HEK293T (cell line): ENCODE data around the gene ABHD4.

ENCODE experiments used
- CTCF ChIA-PET: fragments of 350-600 bp; formaldehyde crosslinking; extraction: SDS; loops from one replicate; lab custom pipeline; 2021; ENCODE audit warnings: antibody characterized with exemption, inconsistent platforms; lab: Yijun Ruan, JAX
- POLR2A ChIA-PET: fragments of 350-600 bp; formaldehyde crosslinking; extraction: SDS; loops from one replicate; lab custom pipeline; 2020; ENCODE audit warnings: antibody characterized with exemption, inconsistent platforms; lab: Yijun Ruan, JAX
- DNase-seq: peaks from one replicate; pipeline ENCODE4 v3.0.0; 2012; ENCODE audit warnings: mixed read lengths; ENCODE audit errors: extremely low spot score
- ARNT ChIP-seq: fragments of 450-650 bp; IDR thresholded peaks from 2 replicates; pipeline ENCODE4 v1.6.1; 2017; ENCODE audit warnings: mild to moderate bottlenecking
- BHLHE40 ChIP-seq: fragments of 450-650 bp; IDR thresholded peaks from 2 replicates; pipeline ENCODE4 v1.6.1; 2016; ENCODE audit warnings: mild to moderate bottlenecking, moderate library complexity, borderline replicate concordance
- CTBP1 ChIP-seq: fragments of 450-650 bp; IDR thresholded peaks from 2 replicates; pipeline ENCODE4 v1.6.1; 2016; ENCODE audit warnings: borderline replicate concordance
- ELF4 ChIP-seq: fragments of 450-650 bp; IDR thresholded peaks from 2 replicates; pipeline ENCODE4 v1.6.1; 2017; ENCODE audit warnings: antibody characterized with exemption
- FOXA1 ChIP-seq: fragments of 450-650 bp; IDR thresholded peaks from 2 replicates; pipeline ENCODE4 v1.6.1; 2016; ENCODE audit warnings: mild to moderate bottlenecking
- FOXK2 ChIP-seq: fragments of 450-650 bp; IDR thresholded peaks from 2 replicates; pipeline ENCODE4 v1.6.1; 2016; ENCODE audit warnings: mild to moderate bottlenecking
- FOXM1 ChIP-seq: fragments of 450-650 bp; IDR thresholded peaks from 2 replicates; pipeline ENCODE4 v1.6.1; 2017; ENCODE audit warnings: mild to moderate bottlenecking, borderline replicate concordance
- HDGF ChIP-seq: fragments of 450-650 bp; IDR thresholded peaks from 2 replicates; pipeline ENCODE4 v1.6.1; 2017; ENCODE audit warnings: antibody characterized with exemption, borderline replicate concordance
- L3MBTL2 ChIP-seq: fragments of 450-650 bp; conservative IDR thresholded peaks from 2 replicates; pipeline ENCODE4 v1.6.1; 2016; ENCODE audit warnings: mild to moderate bottlenecking
- LEF1 ChIP-seq: fragments of 450-650 bp; IDR thresholded peaks from 2 replicates; pipeline ENCODE4 v1.6.1; 2017; ENCODE audit warnings: mild to moderate bottlenecking, borderline replicate concordance
- NFRKB ChIP-seq: fragments of 450-650 bp; IDR thresholded peaks from 2 replicates; pipeline ENCODE4 v1.6.1; 2016; ENCODE audit warnings: mild to moderate bottlenecking, moderate library complexity
- PKNOX1 ChIP-seq: fragments of 450-650 bp; IDR thresholded peaks from 2 replicates; pipeline ENCODE4 v1.6.1; 2016
- SP1 ChIP-seq: fragments of 450-650 bp; IDR thresholded peaks from 2 replicates; pipeline ENCODE4 v1.6.1; 2017
- SUZ12 ChIP-seq: fragments of 450-650 bp; IDR thresholded peaks from 2 replicates; pipeline ENCODE4 v1.6.1; 2016; ENCODE audit warnings: mild to moderate bottlenecking
- TARDBP ChIP-seq: fragments of 450-650 bp; IDR thresholded peaks from 2 replicates; pipeline ENCODE4 v1.6.1; 2016
- ZNF384 ChIP-seq: fragments of 450-650 bp; IDR thresholded peaks from 2 replicates; pipeline ENCODE4 v1.6.1; 2016

Gene ABHD4

GRCh38 chr14:22566845-22567244, 31.3 kb upstream of the ABHD4 start:
- ChIA-PET POLR2A (no interaction called here), CTCF (interaction anchor here (0.5 to 1.6 kb wide), 3 partner anchors 86 to 177 kb away, joined by 3 to 4 read pairs (median 3); no protein-coding TSS in a partner anchor)
- DNase-seq, result no peak
- TF ChIP-seq L3MBTL2 (no peak), ELF4 (no peak), CTBP1 (no peak), HDGF (no peak), PKNOX1 (no peak), FOXA1 (no peak), NFRKB (no peak), BHLHE40 (no peak), SP1 (no peak), SUZ12 (no peak), FOXK2 (no peak), LEF1 (no peak), FOXM1 (no peak), ZNF384 (no peak), TARDBP (no peak), ARNT (no peak)

- ChIA-PET CTCF (interaction anchor here (0.5 to 1.6 kb wide), 4 partner anchors 11 to 177 kb away, joined by 3 to 5 read pairs (median 4); no protein-coding TSS in a partner anchor), POLR2A (no interaction called here)
- TF ChIP-seq ZNF384, result no peak
- TF ChIP-seq FOXM1, result no peak
- no peak for TF ChIP-seq BHLHE40
- no peak for TF ChIP-seq SP1
- TF ChIP-seq FOXK2, result no peak
- no peak for TF ChIP-seq HDGF
- TF ChIP-seq SUZ12, result no peak
- TF ChIP-seq L3MBTL2, result no peak
- no peak for TF ChIP-seq TARDBP
- no peak for TF ChIP-seq CTBP1
- TF ChIP-seq FOXA1, result no peak
- TF ChIP-seq ARNT, result no peak
- no peak for TF ChIP-seq ELF4
- no peak for TF ChIP-seq NFRKB
- no peak for DNase-seq
Measured at GRCh38 chr14:22567437-22567836, 30.7 kb upstream of the ABHD4 start.

GRCh38 chr14:22569106-22569736, 28.9 kb upstream of the ABHD4 start:
- DNase-seq, result no peak
- ChIA-PET POLR2A (no interaction called here), CTCF (interaction anchor here (0.8 to 3.6 kb wide), 7 partner anchors 9 to 90 kb away, joined by 3 to 47 read pairs (median 6); no protein-coding TSS in a partner anchor)
- TF ChIP-seq ELF4, result no peak
- no peak for TF ChIP-seq CTBP1
- no peak for TF ChIP-seq FOXA1
- TF ChIP-seq FOXK2, result no peak
- no peak for TF ChIP-seq ARNT
- no peak for TF ChIP-seq LEF1
- no peak for TF ChIP-seq TARDBP
- TF ChIP-seq FOXM1, result no peak
- no peak for TF ChIP-seq L3MBTL2
- TF ChIP-seq HDGF, result no peak
- TF ChIP-seq SUZ12, result no peak
- no peak for TF ChIP-seq NFRKB
- TF ChIP-seq ZNF384, result no peak
- no peak for TF ChIP-seq BHLHE40
- no peak for TF ChIP-seq SP1
- TF ChIP-seq PKNOX1, result no peak

- CTCF ChIA-PET, result interaction anchor here (0.6 to 3.6 kb wide), 23 partner anchors 9 to 388 kb away, joined by 3 to 47 read pairs (median 4); partner anchors contain the start of gene DAD1
- POLR2A ChIA-PET, result interaction anchor here (1.0 to 3.4 kb wide), 3 partner anchors 10 to 84 kb away, joined by 3 to 23 read pairs (median 3); partner anchors contain the start of gene DAD1
- TF ChIP-seq FOXK2 (no peak), ARNT (no peak), ELF4 (no peak), HDGF (no peak), SP1 (no peak), ZNF384 (no peak), NFRKB (no peak), SUZ12 (no peak), FOXM1 (no peak), PKNOX1 (no peak), TARDBP (no peak), BHLHE40 (no peak), L3MBTL2 (no peak), FOXA1 (no peak), LEF1 (no peak), CTBP1 (no peak)
- no peak for DNase-seq
Measured at GRCh38 chr14:22569737-22570131, 28.4 kb upstream of the ABHD4 start.

GRCh38 chr14:22570132-22570949, 27.8 kb upstream of the ABHD4 start:
- ChIA-PET CTCF (interaction anchor here (0.6 to 3.6 kb wide), 28 partner anchors 10 to 1912 kb away, joined by 3 to 47 read pairs (median 4); partner anchors contain the start of gene DAD1), POLR2A (interaction anchor here (1.0 to 3.4 kb wide), 3 partner anchors 10 to 83 kb away, joined by 3 to 23 read pairs (median 3); partner anchors contain the start of gene DAD1)

More at GRCh38 chr14:22570132-22570949, 27.8 kb upstream of the ABHD4 start:
- TF ChIP-seq PKNOX1, result no peak
- no peak for TF ChIP-seq ZNF384
- no peak for TF ChIP-seq ARNT
- TF ChIP-seq LEF1, result no peak
- TF ChIP-seq HDGF, result no peak
- no peak for TF ChIP-seq FOXM1
- TF ChIP-seq FOXA1, result no peak
- TF ChIP-seq FOXK2, result no peak
- TF ChIP-seq TARDBP, result no peak
- TF ChIP-seq CTBP1, result no peak
- TF ChIP-seq SP1, result no peak
- no peak for TF ChIP-seq SUZ12
- TF ChIP-seq ELF4, result no peak
- DNase-seq, result peak; percentile 62
